PC-9 (cell line): Measurements from ENCODE around the gene SOX13. TPM values are rescaled to one million over a fixed set of nuclear protein-coding genes. Genes with fewer than 3 reads are reported as not detected.

Source experiments
- BruUV-seq: library from RNA; stranded (reverse); fragments of 400-500 nt; replicated peaks from 2 replicates; lab custom pipeline; 2021; lab: Mats Ljungman, UMichigan
- CTCF ChIA-PET: fragments of 300-600 bp; sonication (Branson Sonifier 250); formaldehyde crosslinking; loops from one replicate; lab custom pipeline; 2022; ENCODE audit warnings: antibody characterized with exemption; lab: Charles Lee
- POLR2A ChIA-PET: fragments of 300-600 bp; sonication (Branson Sonifier 250); formaldehyde crosslinking; loops from one replicate; lab custom pipeline; 2022; ENCODE audit warnings: antibody characterized with exemption; ENCODE audit not compliant: unreplicated experiment; lab: Charles Lee
- DNase-seq, 2 experiments: peaks; one replicate each; pipeline versions ENCODE4 v3.0.0 to v3.0.0-alpha.2; 2015 to 2022; ENCODE audit warnings: mixed read lengths in 1 of 2
- H2AFZ ChIP-seq: fragments of 200-600 bp; sonication (generic); 2 replicates; pipeline ENCODE4 v1.8.1; 2017; ENCODE audit warnings: antibody characterized with exemption
- H3F3A ChIP-seq: fragments of 200-600 bp; sonication (generic); 2 replicates; pipeline ENCODE4 v1.8.1; 2017; ENCODE audit warnings: antibody characterized with exemption, mild to moderate bottlenecking, low read depth; ENCODE audit not compliant: insufficient read depth
- H3K27ac ChIP-seq: fragments of 200-600 bp; sonication (generic); 2 replicates; pipeline ENCODE4 v1.6.1; 2016; ENCODE audit warnings: mixed run types
- H3K27me3 ChIP-seq: fragments of 200-600 bp; sonication (generic); 2 replicates; pipeline ENCODE4 v1.6.1; 2016; ENCODE audit warnings: low read depth, mixed run types; ENCODE audit not compliant: insufficient read depth
- H3K36me3 ChIP-seq: fragments of 200-600 bp; sonication (generic); 2 replicates; pipeline ENCODE4 v1.6.1; 2016; ENCODE audit warnings: low read depth, mixed run types
- H3K4me1 ChIP-seq: fragments of 200-600 bp; sonication (generic); replicated peaks from 2 replicates; pipeline ENCODE4 v1.6.1; 2016; ENCODE audit warnings: mixed run types; ENCODE audit not compliant: insufficient read depth
- H3K4me2 ChIP-seq: fragments of 200-600 bp; sonication (generic); 2 replicates; pipeline ENCODE4 v1.6.1; 2017; ENCODE audit warnings: mixed run types
- H3K4me3 ChIP-seq: fragments of 200-600 bp; sonication (generic); 2 replicates; pipeline ENCODE4 v1.6.1; 2016; ENCODE audit warnings: mixed run types
- H3K79me2 ChIP-seq: fragments of 200-600 bp; sonication (generic); 2 replicates; pipeline ENCODE4 v1.6.1; 2017; ENCODE audit warnings: low read depth, mixed run types
- H3K9me2 ChIP-seq: fragments of 200-600 bp; sonication (generic); 2 replicates; pipeline ENCODE4 v1.8.1; 2017; ENCODE audit warnings: mild to moderate bottlenecking; ENCODE audit not compliant: insufficient read depth
- H3K9me3 ChIP-seq: fragments of 200-600 bp; sonication (generic); 2 replicates; pipeline ENCODE4 v1.8.1; 2016; ENCODE audit warnings: low read depth; ENCODE audit not compliant: insufficient read depth
- H4K20me1 ChIP-seq: fragments of 200-600 bp; sonication (generic); 2 replicates; pipeline ENCODE4 v1.8.1; 2017; ENCODE audit not compliant: insufficient read depth
- EZH2 ChIP-seq: fragments of 200-600 bp; sonication (generic); IDR thresholded peaks from 2 replicates; pipeline ENCODE4 v1.8.0; 2017; ENCODE audit warnings: antibody characterized with exemption, low read depth
- intact Hi-C: fragments of 100-400 bp; cut with micrococcal nuclease; formaldehyde crosslinking; loops from one replicate; pipeline ENCODE4 v1.10.0; 2022; ENCODE audit not compliant: unreplicated experiment
- total RNA-seq: library from RNA; stranded (reverse); gene quantifications from 2 replicates; pipeline ENCODE4 v1.2.3, GENCODE V29; 2021
- TF ChIP-seq, protein P1 (sequence below): fragments of 200-600 bp; sonication (generic); conservative IDR thresholded peaks from 2 replicates; pipeline ENCODE4 v1.6.1; 2017; ENCODE audit warnings: mixed run types, antibody characterized with exemption, mild to moderate bottlenecking, moderate library complexity

SOX13 gene
- total RNA-seq, 1 experiment from 2014 or later: 89.9 TPM

DNA sequence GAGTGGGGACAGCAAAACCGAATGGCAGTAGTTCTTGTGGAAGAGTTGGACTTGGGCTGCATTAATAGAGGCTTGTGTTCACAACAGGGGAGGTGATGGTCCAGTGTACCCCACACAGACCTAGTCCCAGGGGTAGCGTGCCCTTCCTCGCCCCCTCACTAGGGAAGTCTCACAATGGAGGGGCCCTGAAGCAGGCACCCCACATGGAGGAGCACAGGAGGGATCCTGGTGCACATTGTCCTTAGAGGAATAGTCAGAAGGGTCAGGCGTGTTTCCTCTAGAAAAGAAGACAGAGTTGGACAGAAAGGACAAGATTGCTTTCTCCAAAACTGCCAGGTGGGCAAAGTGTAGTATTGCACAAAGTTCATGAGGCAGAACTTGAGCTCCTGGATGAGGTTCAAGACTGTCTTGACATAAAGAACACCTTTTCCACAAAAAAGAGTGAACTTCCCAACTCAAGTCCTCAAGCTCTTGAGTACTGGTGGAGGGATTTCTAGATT is 55.6 kb downstream of the SOX13 start:
- peaks cover 66% of the 10 kb centered on the region for H3K4me1 ChIP-seq
- no peak for TF ChIP-seq EZH2
- TF ChIP-seq, protein P1, sequence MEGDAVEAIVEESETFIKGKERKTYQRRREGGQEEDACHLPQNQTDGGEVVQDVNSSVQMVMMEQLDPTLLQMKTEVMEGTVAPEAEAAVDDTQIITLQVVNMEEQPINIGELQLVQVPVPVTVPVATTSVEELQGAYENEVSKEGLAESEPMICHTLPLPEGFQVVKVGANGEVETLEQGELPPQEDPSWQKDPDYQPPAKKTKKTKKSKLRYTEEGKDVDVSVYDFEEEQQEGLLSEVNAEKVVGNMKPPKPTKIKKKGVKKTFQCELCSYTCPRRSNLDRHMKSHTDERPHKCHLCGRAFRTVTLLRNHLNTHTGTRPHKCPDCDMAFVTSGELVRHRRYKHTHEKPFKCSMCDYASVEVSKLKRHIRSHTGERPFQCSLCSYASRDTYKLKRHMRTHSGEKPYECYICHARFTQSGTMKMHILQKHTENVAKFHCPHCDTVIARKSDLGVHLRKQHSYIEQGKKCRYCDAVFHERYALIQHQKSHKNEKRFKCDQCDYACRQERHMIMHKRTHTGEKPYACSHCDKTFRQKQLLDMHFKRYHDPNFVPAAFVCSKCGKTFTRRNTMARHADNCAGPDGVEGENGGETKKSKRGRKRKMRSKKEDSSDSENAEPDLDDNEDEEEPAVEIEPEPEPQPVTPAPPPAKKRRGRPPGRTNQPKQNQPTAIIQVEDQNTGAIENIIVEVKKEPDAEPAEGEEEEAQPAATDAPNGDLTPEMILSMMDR: no peak
- H3K4me2 ChIP-seq: no peak overlapping the region; the same call in 1 of the 2 replicates
- H3K9me2 ChIP-seq: no peaks in the 10 kb centered on the region
- H3K9me3 ChIP-seq: no peaks in the 10 kb centered on the region
- CTCF ChIA-PET: interaction anchor here (1.3 to 2.7 kb wide), 3 partner anchors 24 to 258 kb away, joined by 3 to 30 read pairs (median 10); no protein-coding TSS in a partner anchor
- POLR2A ChIA-PET: interaction anchor here (0.6 kb wide), 1 partner anchor 268 kb away, joined by 6 read pairs; no protein-coding TSS in a partner anchor
- peaks cover 10% of the 10 kb centered on the region for H3K79me2 ChIP-seq
- H3K27me3 ChIP-seq: no peaks in the 10 kb centered on the region
- H2AFZ ChIP-seq: no peak overlapping the region
- DNase-seq: no peak
- peaks cover 74% of the 10 kb centered on the region for H3F3A ChIP-seq
- peak overlapping the region; percentile 80; the same call in 1 of the 2 replicates for H3K27ac ChIP-seq
- no peak overlapping the region for H3K4me3 ChIP-seq
- H4K20me1 ChIP-seq: no peaks in the 10 kb centered on the region
- no TSS peak for BruUV-seq
- intact Hi-C loops: loop anchor here (10.0 kb wide), 1 partner anchor 144 kb away; no protein-coding TSS in a partner anchor
- peaks cover 13% of the 10 kb centered on the region for H3K36me3 ChIP-seq

DNA sequence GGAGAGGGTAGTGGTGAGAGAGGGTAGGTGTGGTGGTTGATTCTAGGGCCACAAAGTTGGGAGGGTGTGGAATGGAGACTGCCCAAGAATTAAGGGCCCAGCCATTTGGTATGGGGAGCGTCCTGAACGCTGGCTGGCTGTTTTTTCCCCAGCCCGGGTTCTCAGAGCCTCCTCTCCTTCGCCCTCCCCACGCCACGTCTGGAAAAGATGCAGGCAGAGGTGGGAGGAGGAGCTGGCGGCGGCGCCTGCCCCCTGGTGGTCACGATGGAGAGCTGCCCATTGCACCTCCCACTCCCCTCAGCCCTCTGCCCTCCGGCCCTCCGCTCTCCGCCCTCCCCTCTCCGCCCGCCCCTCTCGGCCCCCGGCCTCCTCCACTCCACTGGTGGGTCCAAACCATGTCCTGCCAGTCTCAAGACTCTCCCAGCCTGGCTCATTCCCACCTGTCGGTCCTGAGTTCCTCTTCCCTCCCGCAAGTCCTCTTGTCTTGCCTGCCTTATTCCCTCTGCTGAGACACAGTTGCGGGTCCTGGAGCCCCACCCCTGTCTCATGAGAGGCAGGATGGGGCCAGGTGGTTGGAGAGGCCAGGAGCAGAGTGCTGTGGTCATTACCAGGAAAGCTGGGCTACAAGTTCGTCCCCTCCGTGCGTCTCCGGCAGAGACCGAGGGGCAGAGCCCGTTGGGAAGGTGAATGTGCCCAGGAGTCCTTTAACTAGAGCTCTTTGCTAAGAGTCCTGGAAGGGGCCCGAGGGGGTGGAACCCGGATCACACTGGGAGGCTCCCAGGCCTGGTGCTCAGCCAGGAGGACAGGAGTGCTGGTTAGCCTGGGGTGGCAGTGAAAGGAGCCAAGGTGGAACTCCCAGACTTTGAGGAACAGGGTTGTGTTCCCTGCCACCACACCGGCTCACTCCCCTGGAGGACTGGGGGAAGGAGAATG is 56.3 kb downstream of the SOX13 start:
- intact Hi-C loops: loop anchor here (10.0 kb wide), 1 partner anchor 144 kb away; no protein-coding TSS in a partner anchor
- peak overlapping the region; percentile 39 for H3K4me2 ChIP-seq
- H3F3A ChIP-seq: peaks cover 70% of the 10 kb centered on the region

More for the DNA sequence above, 56.3 kb downstream of the SOX13 start:
- DNase-seq: peak in 1 of 2 experiments; percentile 61
- peaks cover 66% of the 10 kb centered on the region for H3K4me1 ChIP-seq
- BruUV-seq: no TSS peak
- peaks cover 10% of the 10 kb centered on the region for H3K79me2 ChIP-seq
- no peak overlapping the region for H3K4me3 ChIP-seq
- no peaks in the 10 kb centered on the region for H3K9me2 ChIP-seq
- H3K27ac ChIP-seq: peak overlapping the region; percentile 80
- H4K20me1 ChIP-seq: no peaks in the 10 kb centered on the region
- CTCF ChIA-PET: interaction anchor here (0.6 to 2.7 kb wide), 5 partner anchors 25 to 319 kb away, joined by 3 to 30 read pairs (median 7); no protein-coding TSS in a partner anchor
- TF ChIP-seq, protein P1: peak; percentile 80
- no peak for TF ChIP-seq EZH2
- H3K9me3 ChIP-seq: no peaks in the 10 kb centered on the region
- POLR2A ChIA-PET: interaction anchor here (0.6 to 0.7 kb wide), 2 partner anchors 53 to 269 kb away, joined by 6 to 22 read pairs; no protein-coding TSS in a partner anchor
- no peak overlapping the region for H2AFZ ChIP-seq
- H3K27me3 ChIP-seq: no peaks in the 10 kb centered on the region
- peaks cover 15% of the 10 kb centered on the region for H3K36me3 ChIP-seq
